Measurements from ENCODE around the gene SNRPB.

DNA sequence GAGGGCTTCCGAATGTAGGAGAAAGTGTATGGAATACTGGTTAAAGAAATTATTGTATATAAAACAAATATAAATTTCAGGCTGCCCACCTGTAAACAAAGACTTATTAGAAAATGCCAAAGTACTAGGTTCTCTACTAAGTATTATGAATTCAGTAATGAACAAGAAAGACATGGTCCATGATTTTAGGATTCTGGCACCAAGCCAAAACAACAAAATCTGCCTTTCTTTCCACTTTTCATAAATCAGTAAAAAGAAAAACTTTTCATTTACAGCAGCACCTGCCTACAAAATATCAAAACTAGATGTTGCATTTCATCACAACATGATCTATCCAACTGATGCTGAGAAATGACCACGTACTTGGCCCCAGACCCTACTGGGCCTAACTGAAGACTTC lies 14.5 kb upstream of the SNRPB start:
- TF ChIP-seq, protein P1, sequence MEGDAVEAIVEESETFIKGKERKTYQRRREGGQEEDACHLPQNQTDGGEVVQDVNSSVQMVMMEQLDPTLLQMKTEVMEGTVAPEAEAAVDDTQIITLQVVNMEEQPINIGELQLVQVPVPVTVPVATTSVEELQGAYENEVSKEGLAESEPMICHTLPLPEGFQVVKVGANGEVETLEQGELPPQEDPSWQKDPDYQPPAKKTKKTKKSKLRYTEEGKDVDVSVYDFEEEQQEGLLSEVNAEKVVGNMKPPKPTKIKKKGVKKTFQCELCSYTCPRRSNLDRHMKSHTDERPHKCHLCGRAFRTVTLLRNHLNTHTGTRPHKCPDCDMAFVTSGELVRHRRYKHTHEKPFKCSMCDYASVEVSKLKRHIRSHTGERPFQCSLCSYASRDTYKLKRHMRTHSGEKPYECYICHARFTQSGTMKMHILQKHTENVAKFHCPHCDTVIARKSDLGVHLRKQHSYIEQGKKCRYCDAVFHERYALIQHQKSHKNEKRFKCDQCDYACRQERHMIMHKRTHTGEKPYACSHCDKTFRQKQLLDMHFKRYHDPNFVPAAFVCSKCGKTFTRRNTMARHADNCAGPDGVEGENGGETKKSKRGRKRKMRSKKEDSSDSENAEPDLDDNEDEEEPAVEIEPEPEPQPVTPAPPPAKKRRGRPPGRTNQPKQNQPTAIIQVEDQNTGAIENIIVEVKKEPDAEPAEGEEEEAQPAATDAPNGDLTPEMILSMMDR (IDR thresholded peaks at IDR 0.05 in 8 of 11, conservative IDR thresholded peaks at IDR 0.05 in 3 of 11): no peak
- TF ChIP-seq POLR2A (IDR thresholded peaks at IDR 0.05) (no peak), POLR2AphosphoS5 (IDR thresholded peaks at IDR 0.05) (no peak)

All from spleen (tissue), 7 donors.